Measurements from ENCODE around the gene DAB1. TPM values are rescaled to one million over a fixed set of nuclear protein-coding genes. Genes with fewer than 3 reads are reported as not detected.
"Not testable (repeated sequence)": the region's sequence is repeated elsewhere in the genome, so short reads cannot be mapped to it uniquely, and the experiment has no call there.

Gene DAB1
- total RNA-seq, 1 donor from 2014 or later = 0.27 TPM

GRCh38 chr1:57093122-57093521 lies 330.7 kb downstream of the DAB1 start:
- H3K9me3 Mint-ChIP-seq (ENCODE audit: unreplicated experiment) = no peaks in the 10 kb centered on the region
- no peaks in the 10 kb centered on the region for H3K4me1 Mint-ChIP-seq (ENCODE audit: unreplicated experiment)
- H3K36me3 Mint-ChIP-seq (ENCODE audit: unreplicated experiment) = no peaks in the 10 kb centered on the region
- no peak overlapping the region for H3K4me3 Mint-ChIP-seq (ENCODE audit: unreplicated experiment)
- DNase-seq (ENCODE audit: extremely low spot score, unreplicated experiment) = no peak
- H3K27ac Mint-ChIP-seq (ENCODE audit: unreplicated experiment) = no peak overlapping the region
- no peaks in the 10 kb centered on the region for H3K27me3 Mint-ChIP-seq (ENCODE audit: unreplicated experiment)
- no peak for TF ChIP-seq CTCF (IDR thresholded peaks at IDR 0.05)

- Mint-ChIP-seq H3K27ac (ENCODE audit: unreplicated experiment) (no peak overlapping the region), H3K27me3 (ENCODE audit: unreplicated experiment) (no peaks in the 10 kb centered on the region), H3K4me1 (ENCODE audit: unreplicated experiment) (no peaks in the 10 kb centered on the region), H3K4me3 (ENCODE audit: unreplicated experiment) (no peak overlapping the region), H3K9me3 (ENCODE audit: unreplicated experiment) (no peaks in the 10 kb centered on the region), H3K36me3 (ENCODE audit: unreplicated experiment) (no peaks in the 10 kb centered on the region)
- TF ChIP-seq CTCF (IDR thresholded peaks at IDR 0.05) = no peak
- DNase-seq (ENCODE audit: extremely low spot score, unreplicated experiment) = no peak
Observed at GRCh38 chr1:57091642-57092041, 332.2 kb downstream of the DAB1 start.

- H3K9me3 Mint-ChIP-seq (ENCODE audit: unreplicated experiment) = no peaks in the 10 kb centered on the region
- no peak for TF ChIP-seq CTCF (IDR thresholded peaks at IDR 0.05)
- no peak overlapping the region for H3K27ac Mint-ChIP-seq (ENCODE audit: unreplicated experiment)
- no peaks in the 10 kb centered on the region for H3K36me3 Mint-ChIP-seq (ENCODE audit: unreplicated experiment)
- H3K4me1 Mint-ChIP-seq (ENCODE audit: unreplicated experiment) = no peaks in the 10 kb centered on the region
- H3K27me3 Mint-ChIP-seq (ENCODE audit: unreplicated experiment) = no peaks in the 10 kb centered on the region
- no peak for DNase-seq (ENCODE audit: extremely low spot score, unreplicated experiment)
- no peak overlapping the region for H3K4me3 Mint-ChIP-seq (ENCODE audit: unreplicated experiment)
Observed at GRCh38 chr1:57089855-57090254, 334.0 kb downstream of the DAB1 start.

- Mint-ChIP-seq H3K9me3 (ENCODE audit: unreplicated experiment) (no peaks in the 10 kb centered on the region), H3K36me3 (ENCODE audit: unreplicated experiment) (no peaks in the 10 kb centered on the region), H3K4me3 (ENCODE audit: unreplicated experiment) (no peak overlapping the region), H3K27ac (ENCODE audit: unreplicated experiment) (no peak overlapping the region), H3K27me3 (ENCODE audit: unreplicated experiment) (no peaks in the 10 kb centered on the region), H3K4me1 (ENCODE audit: unreplicated experiment) (no peaks in the 10 kb centered on the region)
- DNase-seq (ENCODE audit: extremely low spot score, unreplicated experiment) = no peak
- no peak for TF ChIP-seq CTCF (IDR thresholded peaks at IDR 0.05)
Observed at GRCh38 chr1:57089221-57089620, 334.6 kb downstream of the DAB1 start.

GRCh38 chr1:57088653-57089052 lies 335.2 kb downstream of the DAB1 start:
- no peak for DNase-seq (ENCODE audit: extremely low spot score, unreplicated experiment)
- no peak overlapping the region for H3K27ac Mint-ChIP-seq (ENCODE audit: unreplicated experiment)
- H3K27me3 Mint-ChIP-seq (ENCODE audit: unreplicated experiment) = no peaks in the 10 kb centered on the region
- H3K4me1 Mint-ChIP-seq (ENCODE audit: unreplicated experiment) = no peaks in the 10 kb centered on the region
- TF ChIP-seq CTCF (IDR thresholded peaks at IDR 0.05) = no peak
- H3K9me3 Mint-ChIP-seq (ENCODE audit: unreplicated experiment) = no peaks in the 10 kb centered on the region
- no peaks in the 10 kb centered on the region for H3K36me3 Mint-ChIP-seq (ENCODE audit: unreplicated experiment)
- no peak overlapping the region for H3K4me3 Mint-ChIP-seq (ENCODE audit: unreplicated experiment)

- not testable (repeated sequence) for H3K9me3 Mint-ChIP-seq (ENCODE audit: unreplicated experiment); DNase-seq (ENCODE audit: extremely low spot score, unreplicated experiment); H3K27ac Mint-ChIP-seq (ENCODE audit: unreplicated experiment); H3K4me1 Mint-ChIP-seq (ENCODE audit: unreplicated experiment); H3K36me3 Mint-ChIP-seq (ENCODE audit: unreplicated experiment); H3K27me3 Mint-ChIP-seq (ENCODE audit: unreplicated experiment); H3K4me3 Mint-ChIP-seq (ENCODE audit: unreplicated experiment)
Observed at GRCh38 chr1:57087660-57088059, 336.2 kb downstream of the DAB1 start.

All from osteocyte (in vitro differentiated cells).